HG03460 (cell line): Measurements from ENCODE around the gene USP30.

ENCODE experiments used
- ATAC-seq: cut with Tn5 transposase; IDR thresholded peaks from one replicate; pipeline ENCODE4 v1.9.1; 2021; ENCODE audit not compliant: unreplicated experiment

The USP30 gene

DNA sequence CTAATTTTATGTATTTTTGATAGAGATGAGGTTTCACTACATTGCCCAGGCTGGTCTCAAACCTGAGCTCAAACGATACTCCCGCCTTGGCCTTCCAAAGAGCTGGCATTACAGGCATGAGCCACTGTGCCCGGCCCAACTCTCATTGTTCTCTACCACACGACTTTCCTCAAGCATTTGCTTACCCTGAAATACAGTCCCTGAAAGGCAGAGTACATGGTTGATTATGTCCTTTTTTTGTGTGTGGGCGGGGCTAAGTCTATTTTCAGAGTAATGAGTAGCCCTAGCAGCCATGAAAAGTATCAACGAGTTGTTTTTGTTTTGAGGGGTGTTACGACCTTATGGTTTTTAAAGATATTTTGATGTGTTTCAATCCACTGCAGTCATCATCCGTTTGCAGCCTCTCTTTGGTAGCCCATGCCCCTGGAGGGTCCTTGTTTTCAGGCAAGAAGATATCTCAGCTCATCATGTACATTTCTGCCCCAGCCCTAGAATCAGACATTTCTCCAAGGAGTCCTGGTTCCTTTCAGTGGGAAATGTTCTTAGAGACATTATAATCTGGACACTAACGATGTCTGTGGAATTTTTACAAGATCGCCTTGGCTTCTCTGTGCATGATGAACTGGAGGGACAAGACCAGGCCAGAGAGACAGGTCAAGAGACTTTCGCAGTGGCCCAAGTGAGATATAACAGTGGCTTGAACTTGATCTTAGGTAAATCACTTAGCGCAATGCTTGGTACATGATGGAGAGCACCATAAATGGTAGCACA is 72.7 kb downstream of the USP30 start:
- no peak for ATAC-seq

DNA sequence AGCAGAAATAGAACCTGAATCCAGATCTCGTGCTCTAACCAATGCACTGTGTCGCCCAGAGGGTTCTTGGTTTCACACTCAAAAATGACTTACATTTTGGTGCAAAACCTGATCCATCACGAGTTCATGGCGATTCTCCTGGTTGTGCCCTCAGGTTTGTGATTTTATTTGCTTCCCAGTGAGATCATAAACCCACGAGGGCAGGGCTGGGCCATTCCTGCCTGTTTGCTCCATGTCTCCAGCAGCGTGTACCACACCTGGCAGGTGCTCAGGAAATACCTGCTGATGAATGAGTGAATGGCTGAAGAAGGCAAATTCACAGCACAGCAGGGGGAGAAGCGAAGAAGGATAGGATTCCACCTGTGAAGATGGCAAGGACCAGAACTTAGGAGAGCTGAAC is 73.4 kb downstream of the USP30 start:
- ATAC-seq, result no peak

GRCh38 chr12:109126784-109127183 is 74.4 kb downstream of the USP30 start:
- no peak for ATAC-seq

GRCh38 chr12:109127533-109128242 is 75.3 kb downstream of the USP30 start:
- no peak for ATAC-seq

GRCh38 chr12:109130297-109131153 is 78.1 kb downstream of the USP30 start:
- no peak for ATAC-seq

DNA sequence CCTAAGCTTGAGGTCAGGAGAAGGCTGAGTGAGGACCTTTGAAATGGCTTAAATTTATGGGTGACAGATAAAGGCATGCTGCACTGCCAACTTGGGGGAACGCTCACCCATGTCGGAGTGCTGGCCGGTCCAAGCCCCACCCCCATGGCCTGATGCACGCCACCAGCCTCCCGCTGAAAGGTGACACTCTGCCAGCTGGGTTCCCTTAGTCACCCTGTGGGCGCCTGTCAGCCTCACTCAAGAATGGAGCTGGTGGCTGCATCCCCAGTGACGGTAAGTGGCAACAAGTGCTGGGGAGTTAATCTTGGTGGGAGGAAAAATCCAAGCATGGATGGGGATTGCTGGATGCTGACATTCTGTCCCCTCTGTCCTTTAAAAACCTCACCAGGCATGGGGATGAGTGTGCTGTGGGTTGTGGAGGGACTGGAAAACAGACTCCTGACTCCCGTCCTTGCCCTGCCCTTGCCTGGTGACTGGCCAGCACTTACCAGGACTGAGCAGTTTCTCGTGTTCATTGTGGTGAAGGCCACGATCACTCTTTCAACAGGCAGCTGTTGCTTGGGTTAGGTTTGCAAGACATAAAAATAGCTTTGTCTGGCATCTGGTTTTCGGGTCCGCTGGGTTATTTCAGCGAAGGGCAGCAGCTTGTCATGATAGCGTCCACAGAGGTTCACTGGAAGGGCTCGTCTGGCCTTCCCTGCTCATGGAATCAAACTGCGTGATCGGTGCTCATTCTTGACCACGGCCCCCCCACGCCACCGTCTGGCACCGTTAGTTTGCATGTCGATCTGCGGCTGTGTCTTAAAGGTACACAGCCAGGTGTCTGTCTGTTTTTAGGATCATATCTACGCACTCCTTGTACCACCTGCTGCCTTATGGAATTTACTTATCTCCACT is 79.0 kb downstream of the USP30 start:
- no peak for ATAC-seq

DNA sequence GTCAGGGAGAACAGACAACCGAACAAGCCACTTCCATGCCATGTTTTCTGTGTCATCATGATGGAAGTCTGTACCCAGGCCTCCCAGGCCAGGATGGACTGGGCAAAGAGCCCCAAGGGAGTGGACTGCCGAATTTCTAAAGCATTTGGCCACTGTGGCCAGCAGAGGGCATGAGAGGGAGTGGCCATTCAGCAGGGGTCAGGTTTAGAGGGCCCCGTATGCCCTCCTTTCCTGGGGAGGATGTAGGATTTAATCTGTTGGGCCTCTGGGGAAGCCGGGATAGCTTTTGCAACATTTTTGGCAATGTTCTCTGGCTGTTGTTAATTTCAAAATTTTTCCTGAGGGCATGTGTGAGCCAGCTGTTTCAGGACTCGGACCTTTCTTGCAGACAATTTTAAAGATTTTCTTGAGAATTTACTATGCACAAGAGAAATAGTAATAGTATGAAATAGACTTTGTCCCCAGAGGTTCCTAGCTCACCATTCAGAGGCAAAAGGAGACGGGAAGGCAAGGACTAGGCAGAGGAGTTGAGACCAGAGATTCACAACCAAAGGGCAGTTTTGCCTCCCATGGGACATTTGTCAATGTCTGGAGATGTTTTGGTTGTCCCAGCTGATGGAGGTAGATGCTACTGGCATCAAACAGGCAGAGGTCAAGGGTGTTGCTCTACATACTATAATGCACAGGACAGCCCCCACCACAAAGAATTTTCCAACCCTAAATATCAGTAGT is 82.0 kb downstream of the USP30 start:
- no peak for ATAC-seq

- ATAC-seq, result no peak
These were observed 84.7 kb downstream of the USP30 start for GRCh38 chr12:109137055-109137454.
